DOHH2 (cell line): ENCODE data around the gene FAAP100.
"Not testable (repeated sequence)": the region's sequence is repeated elsewhere in the genome, so short reads cannot be mapped to it uniquely, and the experiment has no call there.

Source experiments
- EZH2phosphoT487 ChIP-seq: fragments of 200-600 bp; sonication (generic); IDR thresholded peaks from 2 replicates; pipeline ENCODE4 v1.6.1; 2017; ENCODE audit warnings: borderline replicate concordance, mild to moderate bottlenecking, antibody characterized with exemption, low read length, moderate library complexity, mixed read lengths
- TF ChIP-seq, protein P1 (sequence below): fragments of 200-600 bp; sonication (generic); IDR thresholded peaks from one replicate; pipeline ENCODE4 v1.5.1; 2014; ENCODE audit warnings: antibody characterized with exemption, mild to moderate bottlenecking, low read depth, low read length; ENCODE audit not compliant: poor library complexity, severe bottlenecking

DNA sequence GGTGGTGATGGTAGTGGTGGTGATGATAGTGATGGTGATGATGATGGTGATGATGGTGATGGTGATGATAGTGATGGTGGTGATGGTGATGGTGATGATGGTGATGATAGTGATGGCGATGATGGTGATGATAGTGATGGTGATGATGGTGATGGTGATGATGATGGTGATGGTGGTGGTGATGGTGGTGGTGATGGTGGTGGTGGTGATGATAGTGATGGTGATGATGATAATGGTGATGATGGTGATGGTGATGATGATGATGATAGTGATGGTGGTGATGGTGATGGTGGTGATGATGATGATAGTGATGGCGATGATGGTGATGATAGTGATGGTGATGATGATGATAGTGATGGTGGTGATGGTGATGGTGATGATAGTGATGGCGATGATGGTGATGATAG, 20.2 kb downstream of the FAAP100 start:
- TF ChIP-seq, protein P1, sequence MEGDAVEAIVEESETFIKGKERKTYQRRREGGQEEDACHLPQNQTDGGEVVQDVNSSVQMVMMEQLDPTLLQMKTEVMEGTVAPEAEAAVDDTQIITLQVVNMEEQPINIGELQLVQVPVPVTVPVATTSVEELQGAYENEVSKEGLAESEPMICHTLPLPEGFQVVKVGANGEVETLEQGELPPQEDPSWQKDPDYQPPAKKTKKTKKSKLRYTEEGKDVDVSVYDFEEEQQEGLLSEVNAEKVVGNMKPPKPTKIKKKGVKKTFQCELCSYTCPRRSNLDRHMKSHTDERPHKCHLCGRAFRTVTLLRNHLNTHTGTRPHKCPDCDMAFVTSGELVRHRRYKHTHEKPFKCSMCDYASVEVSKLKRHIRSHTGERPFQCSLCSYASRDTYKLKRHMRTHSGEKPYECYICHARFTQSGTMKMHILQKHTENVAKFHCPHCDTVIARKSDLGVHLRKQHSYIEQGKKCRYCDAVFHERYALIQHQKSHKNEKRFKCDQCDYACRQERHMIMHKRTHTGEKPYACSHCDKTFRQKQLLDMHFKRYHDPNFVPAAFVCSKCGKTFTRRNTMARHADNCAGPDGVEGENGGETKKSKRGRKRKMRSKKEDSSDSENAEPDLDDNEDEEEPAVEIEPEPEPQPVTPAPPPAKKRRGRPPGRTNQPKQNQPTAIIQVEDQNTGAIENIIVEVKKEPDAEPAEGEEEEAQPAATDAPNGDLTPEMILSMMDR = not testable (repeated sequence)
- not testable (repeated sequence) for TF ChIP-seq EZH2phosphoT487
